Measurements from ENCODE around the gene JMJD1C. TPM values are rescaled to one million over a fixed set of nuclear protein-coding genes. Genes with fewer than 3 reads are reported as not detected.

The JMJD1C gene
- total RNA-seq, 4 donors from 2014 or later = 41.6 to 77.8 (median 56.9) TPM

DNA sequence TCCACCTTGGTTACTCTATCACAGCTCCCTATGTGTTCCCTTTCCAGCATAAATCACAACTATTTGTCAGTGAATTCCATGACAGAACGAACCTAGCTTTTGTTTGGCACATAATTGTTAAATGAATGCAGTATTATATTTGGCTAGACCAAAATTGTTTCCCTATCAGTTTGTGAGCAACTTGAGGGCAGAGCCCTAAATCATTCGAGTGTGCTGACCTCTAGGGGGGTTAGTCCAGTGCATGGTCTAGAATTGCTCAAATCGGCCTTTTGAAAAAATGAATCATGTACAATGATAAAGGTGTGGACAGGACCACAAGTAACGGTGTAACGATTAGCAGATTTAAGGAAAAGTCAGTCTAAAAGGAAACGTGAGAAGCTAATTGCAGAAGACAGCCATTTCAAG, 333.1 kb downstream of the JMJD1C start:
- Histone ChIP-seq H3K4me1 (peaks cover 14 to 40% (median 30%) of the 10 kb centered on the region in 3 donors), H3K27me3 (no peaks in the 10 kb centered on the region), H3K4me3 (peak overlapping the region in 3 of 4 donors; percentile 79 to 94 (median 94)), H3K9me3 (no peaks in the 10 kb centered on the region), H3K27ac (peak overlapping the region; percentile 94 to 97 (median 95)), H3K36me3 (no peaks in the 10 kb centered on the region)
- intact Hi-C loops (cut with DNase I) = no loop called here
- no peak for TF ChIP-seq CTCF (IDR thresholded peaks at IDR 0.05)
- DNase-seq = no peak
- WGBS, 2 donors = 64 to 68% methylated on average over 6 of the region's 6 CpGs

- no peak for DNase-seq
- no peaks in the 10 kb centered on the region for H3K27me3 ChIP-seq
- H3K9me3 ChIP-seq = no peaks in the 10 kb centered on the region
- peaks cover 10 to 19% (median 12%) of the 10 kb centered on the region in 3 donors for H3K4me1 ChIP-seq
- H3K4me3 ChIP-seq = no peak overlapping the region
- intact Hi-C loops (cut with DNase I) = no loop called here
- WGBS, 2 donors = 80 to 92% methylated on average over 6 of the region's 6 CpGs
- H3K27ac ChIP-seq = no peak overlapping the region
- TF ChIP-seq CTCF (IDR thresholded peaks at IDR 0.05) (no peak), POLR2A (IDR thresholded peaks at IDR 0.05) (no peak)
- H3K36me3 ChIP-seq = no peaks in the 10 kb centered on the region
Measured at GRCh38 chr10:63129888-63130287, 335.9 kb downstream of the JMJD1C start.

DNA sequence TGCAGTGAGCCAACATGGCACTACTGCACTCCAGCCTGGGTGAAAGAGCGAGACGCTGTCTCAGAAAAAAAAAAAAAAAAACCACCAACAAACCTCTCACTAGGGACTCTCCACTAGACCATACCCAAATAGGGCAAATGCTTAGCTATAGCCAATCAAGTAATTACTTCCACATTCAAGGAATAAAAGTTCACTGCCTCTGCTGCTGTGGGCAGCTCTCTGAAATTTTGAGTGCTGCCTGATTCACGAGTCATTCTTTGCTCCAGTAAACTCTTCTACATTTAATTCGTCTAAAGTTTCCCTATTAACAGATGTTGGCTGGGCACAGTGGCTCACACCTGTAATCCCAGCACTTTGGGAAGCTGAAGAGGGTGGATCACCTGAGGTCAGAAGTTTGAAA, 337.3 kb downstream of the JMJD1C start:
- Histone ChIP-seq H3K9me3 (no peaks in the 10 kb centered on the region), H3K27me3 (no peaks in the 10 kb centered on the region), H3K4me3 (no peak overlapping the region), H3K27ac (no peak overlapping the region), H3K36me3 (no peaks in the 10 kb centered on the region), H3K4me1 (peaks cover 0 to 6% (median 3%) of the 10 kb centered on the region in 3 donors)
- WGBS, 2 donors = 60 to 68% methylated on average over 4 of the region's 4 CpGs
- intact Hi-C loops (cut with DNase I) = no loop called here
- TF ChIP-seq CTCF (IDR thresholded peaks at IDR 0.05) = no peak
- no peak for TF ChIP-seq POLR2A (IDR thresholded peaks at IDR 0.05)
- no peak for DNase-seq

DNA sequence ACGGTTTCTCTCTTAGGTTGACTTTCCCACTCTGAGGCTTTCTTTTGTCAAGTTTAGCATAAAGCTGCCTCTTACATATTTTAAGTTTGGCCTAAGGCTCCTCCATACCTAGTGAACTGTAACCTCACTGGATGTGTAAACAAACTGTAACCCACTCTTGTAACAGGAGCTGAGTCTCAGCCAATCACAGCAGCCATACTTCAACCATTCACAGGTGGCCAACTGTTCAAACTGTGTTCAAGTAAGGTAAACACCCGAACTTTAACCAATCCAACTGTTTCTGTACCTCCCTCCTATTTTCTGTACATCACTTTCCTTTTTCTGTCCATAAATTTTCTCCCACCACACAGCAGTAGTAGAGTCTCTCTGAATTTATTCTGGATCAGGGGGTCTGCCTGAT, 340.3 kb downstream of the JMJD1C start:
- H3K27me3 ChIP-seq = no peaks in the 10 kb centered on the region
- no peak for DNase-seq
- WGBS, 2 donors = 66 to 67% methylated on average over 2 of the region's 2 CpGs
- intact Hi-C loops (cut with DNase I) = no loop called here
- no peak overlapping the region for H3K4me3 ChIP-seq
- H3K36me3 ChIP-seq = no peaks in the 10 kb centered on the region
- no peak for TF ChIP-seq CTCF (IDR thresholded peaks at IDR 0.05)
- no peak for TF ChIP-seq POLR2A (IDR thresholded peaks at IDR 0.05)
- no peaks in the 10 kb centered on the region for H3K4me1 ChIP-seq
- H3K27ac ChIP-seq = no peak overlapping the region
- H3K9me3 ChIP-seq = no peaks in the 10 kb centered on the region

GRCh38 chr10:63123727-63124362, 341.9 kb downstream of the JMJD1C start:
- Histone ChIP-seq H3K4me1 (no peaks in the 10 kb centered on the region), H3K9me3 (no peaks in the 10 kb centered on the region), H3K36me3 (no peaks in the 10 kb centered on the region), H3K27me3 (no peaks in the 10 kb centered on the region), H3K4me3 (no peak overlapping the region), H3K27ac (no peak overlapping the region)
- intact Hi-C loops (cut with DNase I) = no loop called here
- WGBS, 2 donors = 73 to 88% methylated on average over 2 of the region's 2 CpGs
- TF ChIP-seq CTCF (IDR thresholded peaks at IDR 0.05) (no peak), POLR2A (IDR thresholded peaks at IDR 0.05) (no peak)
- DNase-seq = no peak
